ENCODE measurements around the gene GLIS1.

Gene GLIS1

GRCh38 chr1:53486395-53487026 lies 252.5 kb downstream of the GLIS1 start:
- DNase-seq (ENCODE audit: low read depth in 2 of 2), result no peak

- DNase-seq (ENCODE audit: low read depth in 2 of 2), result peak; percentile 14 to 25
Observed at GRCh38 chr1:53485478-53486394, 253.2 kb downstream of the GLIS1 start.

- DNase-seq (ENCODE audit: low read depth in 2 of 2), result no peak
Observed at GRCh38 chr1:53484705-53485477, 254.1 kb downstream of the GLIS1 start.

- no peak for DNase-seq (ENCODE audit: low read depth in 2 of 2)
Observed at GRCh38 chr1:53483656-53484055, 255.3 kb downstream of the GLIS1 start.

GRCh38 chr1:53483170-53483569 lies 255.8 kb downstream of the GLIS1 start:
- DNase-seq (ENCODE audit: low read depth in 2 of 2), result no peak

GRCh38 chr1:53482441-53483153 lies 256.4 kb downstream of the GLIS1 start:
- no peak for DNase-seq (ENCODE audit: low read depth in 2 of 2)

GRCh38 chr1:53481456-53481855 lies 257.5 kb downstream of the GLIS1 start:
- DNase-seq (ENCODE audit: low read depth in 2 of 2), result no peak

- no peak for DNase-seq (ENCODE audit: low read depth in 2 of 2)
Observed at GRCh38 chr1:53480678-53481077, 258.3 kb downstream of the GLIS1 start.

- no peak for DNase-seq (ENCODE audit: low read depth in 2 of 2)
Observed at GRCh38 chr1:53478502-53478818, 260.5 kb downstream of the GLIS1 start.

- no peak for DNase-seq (ENCODE audit: low read depth in 2 of 2)
Observed at GRCh38 chr1:53477651-53478501, 261.1 kb downstream of the GLIS1 start.

GRCh38 chr1:53476579-53476978 lies 262.4 kb downstream of the GLIS1 start:
- no peak for DNase-seq (ENCODE audit: low read depth in 2 of 2)

- no peak for DNase-seq (ENCODE audit: low read depth in 2 of 2)
Observed at GRCh38 chr1:53475664-53476063, 263.3 kb downstream of the GLIS1 start.

GRCh38 chr1:53473463-53473862 lies 265.5 kb downstream of the GLIS1 start:
- no peak for DNase-seq (ENCODE audit: low read depth in 2 of 2)

GRCh38 chr1:53471000-53471399 lies 268.0 kb downstream of the GLIS1 start:
- DNase-seq (ENCODE audit: low read depth in 2 of 2), result no peak

GRCh38 chr1:53470584-53470983 lies 268.4 kb downstream of the GLIS1 start:
- no peak for DNase-seq (ENCODE audit: low read depth in 2 of 2)

- DNase-seq (ENCODE audit: low read depth in 2 of 2), result no peak
Observed at GRCh38 chr1:53470155-53470554, 268.8 kb downstream of the GLIS1 start.

- DNase-seq (ENCODE audit: low read depth in 2 of 2), result no peak
Observed at GRCh38 chr1:53469373-53469772, 269.6 kb downstream of the GLIS1 start.

GRCh38 chr1:53468374-53468773 lies 270.6 kb downstream of the GLIS1 start:
- DNase-seq (ENCODE audit: low read depth in 2 of 2), result no peak

GRCh38 chr1:53467391-53467790 lies 271.6 kb downstream of the GLIS1 start:
- no peak for DNase-seq (ENCODE audit: low read depth in 2 of 2)

GRCh38 chr1:53465023-53465957 lies 273.7 kb downstream of the GLIS1 start:
- no peak for DNase-seq (ENCODE audit: low read depth in 2 of 2)
